ENCODE data around the gene BMPR1A.

- no peak for TF ChIP-seq EZH2 (IDR thresholded peaks at IDR 0.05; ENCODE audit: low read depth)
- no peak for TF ChIP-seq CTCF (conservative IDR thresholded peaks at IDR 0.05)
Measured at GRCh38 chr10:86801995-86802394, 45.6 kb downstream of the BMPR1A start.

Data from PC-9 (cell line).